H9 (cell line): Measurements from ENCODE around the gene DSTYK. TPM values are rescaled to one million over a fixed set of nuclear protein-coding genes. Genes with fewer than 3 reads are reported as not detected.

Source experiments
- DNase-seq: peaks from one replicate; pipeline ENCODE4 v3.0.0-alpha.2; 2017
- H2AFZ ChIP-seq: one replicate; pipeline ENCODE4 v1.6.1; 2013; ENCODE audit warnings: mild to moderate bottlenecking, low read length, control low read depth, moderate library complexity
- H2AK5ac ChIP-seq: 2 replicates; pipeline ENCODE4 v1.6.1; 2013; ENCODE audit warnings: low read length, control low read depth, mixed read lengths; ENCODE audit not compliant: insufficient read length
- H2BK120ac ChIP-seq: one replicate; pipeline ENCODE4 v1.6.1; 2013; ENCODE audit warnings: low read depth, mild to moderate bottlenecking, low read length, control low read depth, inconsistent platforms; ENCODE audit not compliant: poor library complexity, severe bottlenecking
- H2BK12ac ChIP-seq: 2 replicates; pipeline ENCODE4 v1.6.1; 2013; ENCODE audit warnings: low read length, control low read depth, mixed read lengths, low read depth; ENCODE audit not compliant: insufficient read length
- H2BK15ac ChIP-seq: 2 replicates; pipeline ENCODE4 v1.6.1; 2013; ENCODE audit warnings: low read depth, low read length, control low read depth
- H2BK20ac ChIP-seq: one replicate; pipeline ENCODE4 v1.6.1; 2013; ENCODE audit warnings: low read depth, mild to moderate bottlenecking, low read length, control low read depth, inconsistent platforms; ENCODE audit not compliant: poor library complexity, severe bottlenecking
- H2BK5ac ChIP-seq: 2 replicates; pipeline ENCODE4 v1.6.1; 2013; ENCODE audit warnings: low read length, control low read depth, mixed read lengths; ENCODE audit not compliant: insufficient read length
- H3K14ac ChIP-seq: 2 replicates; pipeline ENCODE4 v1.6.1; 2013; ENCODE audit warnings: low read length, control low read depth; ENCODE audit not compliant: insufficient read depth
- H3K18ac ChIP-seq: 2 replicates; pipeline ENCODE4 v1.6.1; 2013; ENCODE audit warnings: low read depth, mild to moderate bottlenecking, mixed read lengths, low read length, control low read depth; ENCODE audit not compliant: insufficient read length
- H3K23ac ChIP-seq: 2 replicates; pipeline ENCODE4 v1.6.1; 2013; ENCODE audit warnings: low read length, control low read depth, mixed read lengths, low read depth; ENCODE audit not compliant: insufficient read length
- H3K23me2 ChIP-seq: 2 replicates; pipeline ENCODE4 v1.6.1; 2013; ENCODE audit warnings: low read depth, mild to moderate bottlenecking, mixed read lengths, low read length, control low read depth; ENCODE audit not compliant: insufficient read length, poor library complexity, severe bottlenecking
- H3K27ac ChIP-seq: 2 replicates; pipeline ENCODE4 v1.5.1; 2013; ENCODE audit warnings: low read length, control low read depth, mixed read lengths, low read depth; ENCODE audit not compliant: insufficient read length
- H3K27me3 ChIP-seq: 2 replicates; pipeline ENCODE4 v1.6.1; 2013; ENCODE audit warnings: low read length, control low read depth, inconsistent platforms; ENCODE audit not compliant: insufficient read depth
- H3K4ac ChIP-seq: 2 replicates; pipeline ENCODE4 v1.6.1; 2013; ENCODE audit warnings: low read depth, mild to moderate bottlenecking, control low read depth, inconsistent platforms, low read length, moderate library complexity
- H3K4me1 ChIP-seq: 2 replicates; pipeline ENCODE4 v1.6.1; 2013; ENCODE audit warnings: low read length, control low read depth, inconsistent platforms; ENCODE audit not compliant: insufficient read depth
- H3K4me2 ChIP-seq: 2 replicates; pipeline ENCODE4 v1.6.1; 2013; ENCODE audit warnings: low read length, control low read depth, mixed read lengths; ENCODE audit not compliant: insufficient read length, insufficient read depth
- H3K56ac ChIP-seq: 2 replicates; pipeline ENCODE4 v1.6.1; 2013; ENCODE audit warnings: low read depth, mild to moderate bottlenecking, mixed read lengths, low read length, control low read depth; ENCODE audit not compliant: insufficient read length
- H3K79me1 ChIP-seq: 2 replicates; pipeline ENCODE4 v1.6.1; 2013; ENCODE audit warnings: low read depth, mild to moderate bottlenecking, moderate library complexity, low read length, control low read depth, inconsistent platforms; ENCODE audit not compliant: insufficient read depth, poor library complexity, severe bottlenecking
- H3K79me2 ChIP-seq: 2 replicates; pipeline ENCODE4 v1.6.1; 2013; ENCODE audit warnings: low read length, control low read depth, inconsistent platforms; ENCODE audit not compliant: insufficient read depth
- H3K9ac ChIP-seq: 2 replicates; pipeline ENCODE4 v1.6.1; 2013; ENCODE audit warnings: low read length, control low read depth, mixed read lengths; ENCODE audit not compliant: insufficient read length; ENCODE audit errors: extremely low read depth
- H3K9me3 ChIP-seq: one replicate; pipeline ENCODE4 v1.6.1; 2013; ENCODE audit warnings: low read depth, low read length, inconsistent platforms; ENCODE audit not compliant: control insufficient read depth
- H3T11ph ChIP-seq: one replicate; pipeline ENCODE4 v1.6.1; 2013; ENCODE audit warnings: mild to moderate bottlenecking, low read length, control low read depth, inconsistent platforms
- H4K20me1 ChIP-seq: one replicate; pipeline ENCODE4 v1.6.1; 2013; ENCODE audit not compliant: control insufficient read depth, insufficient read length, insufficient read depth
- H4K5ac ChIP-seq: 2 replicates; pipeline ENCODE4 v1.6.1; 2013; ENCODE audit warnings: low read depth, mild to moderate bottlenecking, mixed read lengths, low read length, control low read depth; ENCODE audit not compliant: insufficient read length
- H4K8ac ChIP-seq: replicated peaks from 2 replicates; pipeline ENCODE4 v1.6.1; 2013; ENCODE audit warnings: low read length, control low read depth, mixed read lengths, low read depth; ENCODE audit not compliant: insufficient read length
- H4K91ac ChIP-seq: 2 replicates; pipeline ENCODE4 v1.6.1; 2013; ENCODE audit warnings: low read depth, mild to moderate bottlenecking, moderate library complexity, mixed read lengths, low read length, control low read depth; ENCODE audit not compliant: insufficient read length
- H3K27ac Mint-ChIP-seq, 3 experiments: 2 replicates in 2 of 3; 3 replicates in 1 of 3; pipeline ENCODE4 v1.8.0; 2020 to 2021; ENCODE audit warnings: mixed read lengths in 3 of 3, mild to moderate bottlenecking in 1 of 3, moderate library complexity in 1 of 3
- H3K27me3 Mint-ChIP-seq: 2 replicates; pipeline ENCODE4 v1.8.0; 2021; ENCODE audit warnings: low read depth, mild to moderate bottlenecking, moderate library complexity, mixed read lengths
- H3K36me3 Mint-ChIP-seq, 3 experiments: 2 replicates in 2 of 3; 3 replicates in 1 of 3; pipeline ENCODE4 v1.8.0; 2020 to 2021; ENCODE audit warnings: low read depth in 3 of 3, mixed read lengths in 3 of 3; ENCODE audit not compliant: insufficient read depth in 1 of 3
- H3K4me1 Mint-ChIP-seq, 2 experiments: 2 replicates each; pipeline ENCODE4 v1.8.0; 2020; ENCODE audit warnings: mixed read lengths in 2 of 2
- H3K4me3 Mint-ChIP-seq, 2 experiments: 2 replicates in 1 of 2; 3 replicates in 1 of 2; pipeline ENCODE4 v1.8.0; 2020 to 2021; ENCODE audit warnings: mild to moderate bottlenecking in 2 of 2, mixed read lengths in 2 of 2, moderate library complexity in 1 of 2
- H3K9me3 Mint-ChIP-seq, 2 experiments: 2 replicates in 1 of 2; 3 replicates in 1 of 2; pipeline ENCODE4 v1.8.0; 2020; ENCODE audit warnings: mild to moderate bottlenecking in 2 of 2, mixed read lengths in 2 of 2, moderate library complexity in 1 of 2
- WGBS: extraction: QIAGEN DNeasy Blood & Tissue Kit; methylation state at CpG from one replicate; pipeline ENCODE4 v1.1.7; 2013; ENCODE audit warnings: missing lambda C conversion rate, low lambda C conversion rate, mixed read lengths; ENCODE audit not compliant: insufficient read length; ENCODE audit errors: extremely low coverage; 5-methylcytosine and 5-hydroxymethylcytosine counted together
- total RNA-seq: library from RNA; stranded (reverse); gene quantifications from 2 replicates; pipeline ENCODE4 v1.2.1, GENCODE V29; 2021
- TF ChIP-seq, protein P1 (sequence below): fragments of 200-600 bp; sonication (generic); conservative IDR thresholded peaks from 3 replicates; pipeline ENCODE4 v1.8.0; 2021; ENCODE audit warnings: antibody characterized with exemption, mild to moderate bottlenecking

DSTYK gene
- total RNA-seq, 1 experiment from 2014 or later: 8.5 TPM

DNA sequence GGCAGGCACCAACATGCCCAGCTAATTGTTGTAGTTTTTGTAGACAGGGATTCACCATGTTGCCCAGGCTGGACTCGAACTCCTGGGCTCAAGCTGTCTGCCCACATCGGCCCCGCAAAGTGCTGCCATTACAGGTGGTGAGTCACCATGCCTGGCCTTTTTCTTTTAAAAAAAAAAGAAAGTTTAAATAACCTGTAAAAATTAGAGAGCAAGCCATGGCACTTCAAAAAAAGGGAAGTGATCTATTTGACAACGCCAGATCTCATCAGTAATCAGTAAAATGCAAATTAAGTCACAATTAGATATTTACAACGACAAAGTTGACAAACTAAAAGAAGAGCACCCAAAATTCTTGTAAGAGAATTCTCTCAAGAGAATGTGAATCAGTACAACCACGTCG is 86.8 kb downstream of the DSTYK start:
- TF ChIP-seq, protein P1, sequence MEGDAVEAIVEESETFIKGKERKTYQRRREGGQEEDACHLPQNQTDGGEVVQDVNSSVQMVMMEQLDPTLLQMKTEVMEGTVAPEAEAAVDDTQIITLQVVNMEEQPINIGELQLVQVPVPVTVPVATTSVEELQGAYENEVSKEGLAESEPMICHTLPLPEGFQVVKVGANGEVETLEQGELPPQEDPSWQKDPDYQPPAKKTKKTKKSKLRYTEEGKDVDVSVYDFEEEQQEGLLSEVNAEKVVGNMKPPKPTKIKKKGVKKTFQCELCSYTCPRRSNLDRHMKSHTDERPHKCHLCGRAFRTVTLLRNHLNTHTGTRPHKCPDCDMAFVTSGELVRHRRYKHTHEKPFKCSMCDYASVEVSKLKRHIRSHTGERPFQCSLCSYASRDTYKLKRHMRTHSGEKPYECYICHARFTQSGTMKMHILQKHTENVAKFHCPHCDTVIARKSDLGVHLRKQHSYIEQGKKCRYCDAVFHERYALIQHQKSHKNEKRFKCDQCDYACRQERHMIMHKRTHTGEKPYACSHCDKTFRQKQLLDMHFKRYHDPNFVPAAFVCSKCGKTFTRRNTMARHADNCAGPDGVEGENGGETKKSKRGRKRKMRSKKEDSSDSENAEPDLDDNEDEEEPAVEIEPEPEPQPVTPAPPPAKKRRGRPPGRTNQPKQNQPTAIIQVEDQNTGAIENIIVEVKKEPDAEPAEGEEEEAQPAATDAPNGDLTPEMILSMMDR: no peak
- H3K18ac ChIP-seq: no peak overlapping the region
- H3K4me1 ChIP-seq: no peaks in the 10 kb centered on the region
- Mint-ChIP-seq H3K4me3 (no peak overlapping the region), H3K4me1 (peaks cover 18% of the 10 kb centered on the region in 2 experiments), H3K36me3 (peaks cover 0 to 3% (median under 1%) of the 10 kb centered on the region in 3 experiments; a peak in 2 of 7 replicates), H3K27me3 (no peaks in the 10 kb centered on the region), H3K9me3 (no peaks in the 10 kb centered on the region), H3K27ac (no peak overlapping the region)
- H3K56ac ChIP-seq: no peak overlapping the region
- H2BK12ac ChIP-seq: no peak overlapping the region
- H4K91ac ChIP-seq: no peak overlapping the region
- no peaks in the 10 kb centered on the region for H4K20me1 ChIP-seq
- H3K23me2 ChIP-seq: peaks cover 7% of the 10 kb centered on the region
- H3K79me1 ChIP-seq: no peaks in the 10 kb centered on the region
- no peak overlapping the region for H2AK5ac ChIP-seq
- no peak overlapping the region for H4K8ac ChIP-seq
- H3K9me3 ChIP-seq: no peaks in the 10 kb centered on the region
- no peaks in the 10 kb centered on the region for H3K27me3 ChIP-seq
- peaks cover 15% of the 10 kb centered on the region; the same call in 1 of the 2 replicates for H3K79me2 ChIP-seq
- H3K4me2 ChIP-seq: no peak overlapping the region
- H3K14ac ChIP-seq: no peak overlapping the region
- no peak overlapping the region for H3T11ph ChIP-seq
- H3K27ac ChIP-seq: no peak overlapping the region
- H3K9ac ChIP-seq: no peak overlapping the region
- no peak overlapping the region for H3K4ac ChIP-seq
- WGBS: no CpG with 5 or more reads among the region's 7 CpGs
- H3K23ac ChIP-seq: no peak overlapping the region
- H2BK120ac ChIP-seq: no peak overlapping the region
- H2BK15ac ChIP-seq: no peak overlapping the region
- DNase-seq: no peak
- no peak overlapping the region for H2BK5ac ChIP-seq
- H2BK20ac ChIP-seq: no peak overlapping the region
- H2AFZ ChIP-seq: no peak overlapping the region
- H4K5ac ChIP-seq: no peak overlapping the region
